ENCODE results near the gene HCN3. TPM values are rescaled to one million over a fixed set of nuclear protein-coding genes. Genes with fewer than 3 reads are reported as not detected.

The HCN3 gene
- total and polyA plus RNA-seq, 2 of the 8 experiments (the other 6 are each of a cell fraction or from before 2014, with no cell fraction given), result 6.4 to 7.3 TPM

DNA sequence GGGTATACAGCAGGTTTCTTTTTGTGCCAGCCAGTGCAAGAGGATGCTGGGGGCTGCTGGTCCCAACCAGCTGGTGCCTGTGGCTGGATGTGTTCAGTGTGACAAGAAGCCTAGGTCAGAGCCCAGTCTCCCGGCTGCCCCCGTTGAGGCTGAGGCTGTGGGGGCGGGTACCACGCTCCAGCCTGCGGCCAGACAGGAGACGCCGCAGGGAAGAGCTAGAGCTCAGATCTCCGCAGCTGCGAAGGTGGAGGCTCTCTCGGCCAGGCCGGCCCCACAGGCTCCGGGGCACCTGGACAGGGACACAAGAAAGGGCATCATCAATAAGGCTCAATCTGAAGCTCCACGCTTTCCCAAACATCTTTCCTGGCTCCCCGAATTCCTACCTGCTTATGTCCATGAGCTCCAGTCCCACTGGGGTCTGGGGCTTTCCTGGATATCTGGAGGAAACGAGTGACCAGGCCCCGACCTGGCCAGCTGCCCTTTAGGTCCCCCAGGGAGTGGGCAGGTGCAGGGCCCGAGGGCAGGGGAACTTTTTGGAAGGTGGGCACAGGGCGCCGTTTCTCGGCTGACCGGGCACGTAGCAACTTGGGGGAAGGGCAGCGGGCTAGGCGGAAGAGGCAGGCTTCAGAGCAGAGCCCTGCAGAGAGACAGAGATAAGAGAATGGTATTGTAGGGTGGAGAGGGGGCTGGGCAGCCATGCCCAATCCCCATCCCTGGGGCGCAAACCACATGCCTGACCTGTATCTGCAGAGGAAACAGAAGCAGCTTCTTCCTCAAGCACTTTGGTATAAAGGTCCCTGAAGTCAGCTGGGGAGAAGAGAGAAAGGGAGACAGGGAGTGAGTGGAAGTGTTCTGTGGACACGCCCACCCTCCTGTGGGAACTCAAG lies 29.4 kb upstream of the HCN3 start (continued):
- TF ChIP-seq, protein P1, sequence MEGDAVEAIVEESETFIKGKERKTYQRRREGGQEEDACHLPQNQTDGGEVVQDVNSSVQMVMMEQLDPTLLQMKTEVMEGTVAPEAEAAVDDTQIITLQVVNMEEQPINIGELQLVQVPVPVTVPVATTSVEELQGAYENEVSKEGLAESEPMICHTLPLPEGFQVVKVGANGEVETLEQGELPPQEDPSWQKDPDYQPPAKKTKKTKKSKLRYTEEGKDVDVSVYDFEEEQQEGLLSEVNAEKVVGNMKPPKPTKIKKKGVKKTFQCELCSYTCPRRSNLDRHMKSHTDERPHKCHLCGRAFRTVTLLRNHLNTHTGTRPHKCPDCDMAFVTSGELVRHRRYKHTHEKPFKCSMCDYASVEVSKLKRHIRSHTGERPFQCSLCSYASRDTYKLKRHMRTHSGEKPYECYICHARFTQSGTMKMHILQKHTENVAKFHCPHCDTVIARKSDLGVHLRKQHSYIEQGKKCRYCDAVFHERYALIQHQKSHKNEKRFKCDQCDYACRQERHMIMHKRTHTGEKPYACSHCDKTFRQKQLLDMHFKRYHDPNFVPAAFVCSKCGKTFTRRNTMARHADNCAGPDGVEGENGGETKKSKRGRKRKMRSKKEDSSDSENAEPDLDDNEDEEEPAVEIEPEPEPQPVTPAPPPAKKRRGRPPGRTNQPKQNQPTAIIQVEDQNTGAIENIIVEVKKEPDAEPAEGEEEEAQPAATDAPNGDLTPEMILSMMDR (IDR thresholded peaks at IDR 0.05; ENCODE audit: control extremely low read depth in 1 of 3, insufficient read depth in 1 of 3, low read depth in 1 of 3, low read length in 3 of 3), result no peak
- TF ChIP-seq KDM4A (IDR thresholded peaks at IDR 0.05; ENCODE audit: low read depth, low read length, severe bottlenecking), result no peak
- no peak for TF ChIP-seq CEBPB (IDR thresholded peaks at IDR 0.05; ENCODE audit: low read depth, low read length)
- TF ChIP-seq, protein P2, sequence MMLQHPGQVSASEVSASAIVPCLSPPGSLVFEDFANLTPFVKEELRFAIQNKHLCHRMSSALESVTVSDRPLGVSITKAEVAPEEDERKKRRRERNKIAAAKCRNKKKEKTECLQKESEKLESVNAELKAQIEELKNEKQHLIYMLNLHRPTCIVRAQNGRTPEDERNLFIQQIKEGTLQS (IDR thresholded peaks at IDR 0.05; ENCODE audit: insufficient read depth, low read depth, low read length), result no peak
- no peak for TF ChIP-seq EP300 (IDR thresholded peaks at IDR 0.05; ENCODE audit: borderline replicate concordance in 1 of 2, low read depth in 2 of 2, low read length in 2 of 2)
- TF ChIP-seq SP1 (IDR thresholded peaks at IDR 0.05; ENCODE audit: low read depth, low read length), result no peak
- TF ChIP-seq CBX5 (IDR thresholded peaks at IDR 0.05; ENCODE audit: low read depth, low read length), result no peak
- TF ChIP-seq YY1 (IDR thresholded peaks at IDR 0.05; ENCODE audit: low read depth, low read length), result no peak
- TF ChIP-seq EGR1 (IDR thresholded peaks at IDR 0.05; ENCODE audit: borderline replicate concordance, low read depth, low read length), result no peak

Data from H1 (cell line).